OCI-LY1 (cell line): ENCODE measurements around the gene QTRT2.

Experiments used
- EZH2 ChIP-seq: fragments of 200-600 bp; sonication (generic), shearing (Covaris generic); IDR thresholded peaks from 2 replicates; pipeline ENCODE4 v1.8.0; 2017; ENCODE audit warnings: borderline replicate concordance, mixed run types, mild to moderate bottlenecking, antibody characterized with exemption, low read length, moderate library complexity, mixed read lengths
- TF ChIP-seq, protein P1 (sequence below): fragments of 200-600 bp; sonication (generic), shearing (Covaris generic); IDR thresholded peaks from 2 replicates; pipeline ENCODE4 v1.5.1; 2017; ENCODE audit warnings: mild to moderate bottlenecking, antibody characterized with exemption, low read length, moderate library complexity, mixed read lengths

DNA sequence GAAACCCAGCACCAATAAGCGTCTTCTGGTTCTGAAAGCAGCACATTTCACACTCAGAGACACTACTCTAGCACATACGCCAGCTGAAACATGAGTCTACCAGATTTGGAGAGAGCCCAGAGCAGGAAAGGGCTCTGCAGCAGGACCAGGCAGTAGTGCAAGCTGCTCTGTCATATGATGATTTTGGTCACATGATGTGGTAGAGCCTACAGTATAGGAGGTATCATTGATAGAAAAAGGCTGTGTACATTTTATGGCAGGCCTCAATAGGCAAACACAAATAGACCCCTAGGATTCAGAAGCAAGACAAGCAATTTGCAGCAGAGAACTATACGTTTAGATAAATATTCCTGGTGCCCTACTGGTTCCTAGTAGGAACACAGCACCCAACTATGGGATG is 58.2 kb downstream of the QTRT2 start:
- TF ChIP-seq, protein P1, sequence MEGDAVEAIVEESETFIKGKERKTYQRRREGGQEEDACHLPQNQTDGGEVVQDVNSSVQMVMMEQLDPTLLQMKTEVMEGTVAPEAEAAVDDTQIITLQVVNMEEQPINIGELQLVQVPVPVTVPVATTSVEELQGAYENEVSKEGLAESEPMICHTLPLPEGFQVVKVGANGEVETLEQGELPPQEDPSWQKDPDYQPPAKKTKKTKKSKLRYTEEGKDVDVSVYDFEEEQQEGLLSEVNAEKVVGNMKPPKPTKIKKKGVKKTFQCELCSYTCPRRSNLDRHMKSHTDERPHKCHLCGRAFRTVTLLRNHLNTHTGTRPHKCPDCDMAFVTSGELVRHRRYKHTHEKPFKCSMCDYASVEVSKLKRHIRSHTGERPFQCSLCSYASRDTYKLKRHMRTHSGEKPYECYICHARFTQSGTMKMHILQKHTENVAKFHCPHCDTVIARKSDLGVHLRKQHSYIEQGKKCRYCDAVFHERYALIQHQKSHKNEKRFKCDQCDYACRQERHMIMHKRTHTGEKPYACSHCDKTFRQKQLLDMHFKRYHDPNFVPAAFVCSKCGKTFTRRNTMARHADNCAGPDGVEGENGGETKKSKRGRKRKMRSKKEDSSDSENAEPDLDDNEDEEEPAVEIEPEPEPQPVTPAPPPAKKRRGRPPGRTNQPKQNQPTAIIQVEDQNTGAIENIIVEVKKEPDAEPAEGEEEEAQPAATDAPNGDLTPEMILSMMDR: no peak
- TF ChIP-seq EZH2: no peak
